Amniotic epithelial cell (primary cell): Measurements from ENCODE around the gene PCMTD2.

Source experiments
- DNase-seq: peaks from one replicate; pipeline ENCODE4 v3.0.0-alpha.2; 2010; ENCODE audit warnings: low read depth

PCMTD2 gene

DNA sequence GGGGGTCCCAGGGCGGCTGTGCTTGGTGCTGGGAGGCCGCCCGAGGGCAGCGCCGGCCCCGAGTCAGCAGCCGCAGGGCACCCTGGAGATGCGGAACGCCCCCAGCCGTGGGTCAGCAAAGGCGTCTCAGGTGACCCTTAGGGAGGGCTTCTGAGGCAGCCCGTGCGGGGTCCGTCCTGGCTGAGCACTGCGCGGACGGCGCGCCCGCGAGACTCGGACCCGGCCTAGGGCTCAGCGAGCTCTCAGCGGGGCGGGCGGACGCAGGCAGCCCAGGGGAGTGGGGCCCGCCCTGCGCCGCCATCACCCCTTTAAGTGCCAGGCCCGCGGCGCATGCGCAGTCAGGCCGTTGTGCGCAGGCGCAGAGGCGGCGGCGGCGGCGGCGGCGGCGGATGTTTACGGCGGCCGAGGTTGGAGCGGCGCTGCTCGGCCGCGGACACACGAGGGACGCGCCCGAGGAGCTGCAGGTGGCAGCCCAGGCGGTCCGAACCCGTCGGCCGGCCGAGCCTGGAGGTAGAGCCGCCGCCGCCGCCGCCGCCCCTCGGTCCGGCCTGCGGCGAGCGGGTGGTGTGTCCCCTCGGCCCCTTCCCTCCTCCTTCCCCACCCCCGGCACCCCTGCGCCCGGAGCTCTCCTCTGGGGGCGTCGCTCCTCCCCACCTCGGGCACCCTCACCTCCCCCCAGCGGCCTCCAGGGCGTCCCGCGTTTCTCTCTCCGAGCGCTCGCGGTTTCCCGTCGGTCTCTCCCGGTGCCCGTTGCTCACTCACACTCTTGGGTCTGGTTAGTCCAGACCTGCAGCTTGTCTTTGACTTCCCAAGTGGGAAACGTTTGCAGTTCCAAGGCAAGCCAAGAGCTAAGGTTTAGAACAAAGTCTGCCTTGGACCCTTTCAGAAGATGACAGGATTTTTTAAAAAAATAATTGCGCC lies at the start of gene PCMTD2:
Gene PCMTD2 (plus strand): TSS at position 388 of the 921 bp plus-strand sequence. CDS start 4,218 bp downstream, outside the sequence.
- peak; percentile 59 for DNase-seq

DNA sequence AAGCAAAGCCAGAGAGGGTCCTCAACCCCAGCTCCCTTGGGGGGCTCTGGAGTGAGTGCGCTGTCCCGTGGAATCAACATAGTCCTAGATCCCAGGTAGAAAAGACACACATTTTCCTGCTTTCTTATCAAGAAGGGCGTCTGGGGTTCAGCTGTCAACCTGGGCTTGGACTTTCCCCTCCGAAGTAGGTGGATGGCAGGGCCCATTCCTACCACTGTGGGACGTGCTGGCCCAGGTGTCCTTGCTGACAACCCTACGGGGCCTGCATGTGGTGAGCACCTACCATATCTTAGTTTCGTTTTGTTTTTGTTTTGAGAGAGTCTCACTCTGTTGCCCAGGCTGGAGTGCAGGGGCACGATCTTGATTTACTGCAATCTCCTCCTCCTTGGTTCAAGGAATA lies 48.9 kb upstream of the PCMTD2 start:
- no peak for DNase-seq

DNA sequence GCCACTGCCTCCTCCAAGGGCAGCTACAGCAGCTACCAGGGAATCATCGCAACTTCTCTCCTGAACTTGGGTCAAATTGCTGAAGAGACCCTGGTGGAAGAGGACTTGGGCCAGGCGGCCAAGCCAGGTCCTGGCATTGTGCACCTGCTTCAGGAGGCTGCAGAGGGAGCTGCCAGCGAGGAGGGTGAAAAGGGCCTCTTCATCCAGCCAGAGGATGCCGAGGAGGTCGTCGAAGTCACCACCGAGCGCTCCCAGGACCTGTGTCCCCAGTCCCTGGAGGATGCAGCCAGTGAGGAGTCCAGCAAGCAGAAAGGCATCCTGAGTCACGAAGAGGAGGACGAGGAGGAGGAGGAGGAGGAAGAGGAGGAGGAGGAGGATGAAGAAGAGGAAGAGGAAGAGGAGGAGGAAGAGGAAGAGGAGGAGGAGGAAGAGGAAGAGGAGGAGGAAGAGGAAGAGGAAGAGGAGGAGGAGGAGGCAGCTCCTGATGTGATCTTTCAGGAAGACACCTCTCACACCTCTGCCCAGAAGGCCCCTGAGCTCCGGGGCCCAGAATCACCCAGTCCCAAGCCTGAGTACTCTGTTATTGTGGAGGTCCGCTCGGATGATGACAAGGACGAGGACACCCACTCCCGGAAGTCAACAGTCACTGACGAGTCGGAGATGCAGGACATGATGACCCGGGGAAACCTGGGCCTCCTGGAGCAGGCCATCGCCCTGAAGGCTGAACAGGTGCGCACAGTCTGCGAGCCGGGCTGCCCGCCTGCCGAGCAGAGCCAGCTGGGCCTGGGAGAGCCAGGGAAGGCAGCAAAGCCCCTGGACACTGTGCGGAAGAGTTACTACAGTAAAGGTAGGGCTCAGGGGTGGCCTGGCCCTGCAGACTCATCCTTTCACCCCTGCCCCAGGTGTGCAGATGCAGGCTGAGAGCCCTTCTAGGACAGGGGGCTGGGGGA lies 47.6 kb upstream of the PCMTD2 start:
- no peak for DNase-seq

DNA sequence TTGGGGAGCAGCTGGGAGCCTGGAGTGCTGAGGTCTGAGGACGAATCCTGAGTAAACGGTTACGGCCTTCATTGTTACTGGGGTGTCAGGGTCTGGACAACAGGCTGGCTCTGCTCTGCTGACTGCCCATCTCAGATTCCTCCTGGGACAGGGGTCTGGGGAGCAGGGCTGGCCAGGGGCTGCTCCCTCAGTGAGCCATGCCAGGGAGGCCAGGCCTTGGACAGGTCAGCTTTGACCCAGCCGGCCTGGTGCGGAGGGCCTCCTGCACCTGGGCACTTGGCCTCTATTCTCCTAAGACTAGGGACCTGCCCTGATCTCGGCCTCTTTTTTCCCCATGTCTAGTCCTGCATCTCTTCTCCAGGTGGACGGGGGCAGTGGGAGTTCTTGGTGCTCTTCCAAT lies 46.4 kb upstream of the PCMTD2 start:
- no peak for DNase-seq

DNA sequence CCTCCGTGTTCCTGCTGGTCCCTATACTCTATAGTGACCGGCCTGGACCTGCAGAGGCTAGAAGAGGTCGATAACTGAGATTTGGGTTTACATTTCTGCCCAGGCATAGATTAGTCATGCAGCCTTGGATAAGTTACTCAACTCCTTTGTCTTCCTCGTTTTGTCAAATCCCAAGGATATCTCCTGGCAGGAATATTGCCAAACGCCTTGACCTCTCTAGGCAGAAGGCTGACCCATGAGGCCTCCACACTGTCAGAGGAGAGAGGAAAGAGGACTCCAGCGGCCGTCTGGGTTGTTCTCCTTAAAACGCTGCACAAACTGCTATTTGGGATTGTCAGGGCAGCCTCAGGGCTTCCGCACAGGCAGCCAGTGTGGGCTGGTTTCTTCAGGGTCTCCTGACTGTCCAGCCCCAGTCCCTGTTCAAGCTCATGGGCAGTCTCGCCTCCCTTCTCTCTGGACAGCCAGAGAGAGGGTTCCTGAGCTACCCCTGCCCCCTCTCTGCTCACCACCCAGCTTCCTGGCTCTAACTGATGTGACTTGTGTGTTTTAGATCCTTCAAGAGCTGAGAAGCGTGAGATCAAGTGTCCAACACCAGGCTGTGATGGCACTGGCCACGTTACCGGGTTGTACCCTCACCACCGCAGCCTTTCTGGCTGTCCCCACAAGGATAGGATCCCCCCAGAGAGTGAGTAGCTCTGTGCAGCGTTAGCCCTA lies 44.7 kb upstream of the PCMTD2 start:
- DNase-seq: peak; percentile 61

DNA sequence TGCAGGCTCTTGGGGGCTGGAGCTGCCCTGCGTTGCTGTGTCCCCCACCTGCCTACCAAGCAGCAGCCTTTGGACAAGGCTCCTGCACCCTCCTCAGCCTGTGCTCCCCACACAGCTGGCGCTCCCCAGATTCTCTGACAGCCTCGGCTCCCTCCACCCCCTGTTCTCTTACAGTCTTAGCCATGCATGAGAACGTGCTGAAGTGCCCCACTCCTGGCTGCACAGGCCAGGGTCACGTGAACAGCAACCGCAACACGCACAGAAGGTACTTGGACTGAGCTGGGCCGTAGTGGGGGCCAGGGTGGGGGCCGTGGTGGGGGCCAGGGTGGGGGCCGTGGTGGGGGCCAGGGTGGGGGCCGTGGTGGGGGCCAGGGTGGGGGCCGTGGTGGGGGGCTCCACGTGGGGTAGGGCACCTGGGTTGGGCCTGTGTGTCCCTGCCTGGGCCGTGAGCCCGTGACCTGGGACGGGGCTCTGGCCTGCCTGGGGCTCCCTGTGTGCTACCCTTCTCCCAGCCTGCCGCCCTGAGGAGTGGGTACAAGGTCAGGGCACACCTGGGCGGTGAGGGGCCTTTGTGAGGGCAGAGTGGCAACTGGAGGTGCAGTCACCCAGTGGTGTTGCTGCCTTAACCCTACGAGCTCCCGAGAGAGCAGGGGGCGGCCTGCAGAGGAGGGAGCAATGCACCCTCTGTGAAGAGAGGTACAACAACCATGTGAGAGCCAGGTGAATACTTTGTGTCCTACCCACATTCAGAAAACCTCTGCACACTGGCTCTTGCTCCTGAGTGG lies 43.5 kb upstream of the PCMTD2 start:
- peak; percentile 36 for DNase-seq

DNA sequence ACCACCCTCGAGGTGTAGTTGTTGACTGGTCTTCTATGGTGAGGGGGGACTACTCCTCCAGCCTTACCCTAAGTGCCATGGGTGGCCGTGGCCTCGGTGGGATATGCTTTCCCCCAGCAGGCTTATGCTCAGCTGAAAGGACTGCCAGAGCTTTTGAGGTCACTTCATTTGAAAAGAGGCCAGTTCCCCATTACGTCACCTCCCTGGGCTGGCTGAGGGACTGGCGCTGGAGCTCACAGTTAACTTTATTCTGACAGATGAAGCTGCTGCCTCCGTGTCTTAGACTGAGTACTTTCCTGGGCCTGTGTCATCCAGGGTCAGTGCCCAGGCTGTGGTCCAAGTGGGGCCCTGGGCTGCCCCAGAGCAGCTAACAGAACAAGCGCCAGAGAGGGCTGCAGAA lies 42.8 kb upstream of the PCMTD2 start:
- DNase-seq: peak; percentile 78

DNA sequence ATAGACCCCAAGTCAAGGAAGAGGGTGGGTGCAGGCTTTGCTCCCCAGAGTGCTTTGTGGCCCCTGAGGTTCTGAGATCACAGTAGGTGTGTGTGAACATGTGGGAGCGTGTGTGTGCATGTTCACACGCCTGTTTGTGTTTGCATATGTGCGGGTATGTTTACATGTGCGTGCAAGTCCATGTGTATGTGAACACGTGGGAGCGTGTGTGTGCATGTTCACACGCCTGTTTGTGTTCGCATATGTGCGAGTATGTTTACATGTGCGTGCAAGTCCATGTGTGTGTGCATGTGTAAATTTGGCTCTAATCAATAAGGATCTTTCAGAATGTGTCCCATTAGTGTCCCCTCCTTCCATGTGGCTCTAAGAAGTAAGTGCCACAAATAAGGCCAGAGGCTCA lies 41.4 kb upstream of the PCMTD2 start:
- DNase-seq: no peak

DNA sequence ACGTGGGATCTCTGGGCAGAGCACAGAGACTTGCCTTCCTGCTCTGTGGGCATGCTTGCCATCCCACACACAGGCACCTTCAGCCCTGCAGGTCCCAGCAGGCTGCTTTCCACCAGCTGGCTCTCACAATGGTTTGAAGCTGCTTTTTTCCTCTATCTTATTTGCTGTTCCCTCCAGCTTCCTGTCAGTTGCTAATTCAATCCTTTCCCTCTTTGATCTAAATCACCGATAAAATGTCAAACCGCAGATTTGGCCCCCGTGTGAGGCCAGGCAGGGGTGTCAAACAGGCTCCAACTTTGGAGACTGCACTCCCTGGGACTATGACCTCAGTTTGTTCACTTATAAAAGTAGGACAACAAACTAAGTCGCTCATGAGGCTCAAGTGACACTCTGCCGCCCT lies 40.6 kb upstream of the PCMTD2 start:
- no peak for DNase-seq

DNA sequence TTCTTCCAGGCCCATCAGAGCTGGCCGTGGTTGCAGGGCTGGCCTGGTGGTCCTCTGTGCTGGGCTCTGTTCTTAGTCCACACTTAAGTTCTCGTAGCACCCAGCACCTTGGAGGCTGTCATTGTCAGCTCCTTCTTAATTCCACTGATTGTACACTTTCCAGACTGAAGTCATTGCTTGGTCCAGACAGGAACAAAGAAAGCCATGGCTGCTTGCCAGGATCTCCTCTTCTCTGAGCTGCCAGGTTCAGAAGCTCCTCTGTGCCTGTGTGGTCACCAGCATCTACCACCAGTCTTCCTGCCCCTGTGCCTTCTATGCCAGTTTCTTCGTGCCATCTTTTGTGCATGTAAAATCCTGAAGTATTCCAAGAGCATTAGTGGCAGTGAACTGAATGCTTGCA lies 39.5 kb upstream of the PCMTD2 start:
- DNase-seq: no peak

DNA sequence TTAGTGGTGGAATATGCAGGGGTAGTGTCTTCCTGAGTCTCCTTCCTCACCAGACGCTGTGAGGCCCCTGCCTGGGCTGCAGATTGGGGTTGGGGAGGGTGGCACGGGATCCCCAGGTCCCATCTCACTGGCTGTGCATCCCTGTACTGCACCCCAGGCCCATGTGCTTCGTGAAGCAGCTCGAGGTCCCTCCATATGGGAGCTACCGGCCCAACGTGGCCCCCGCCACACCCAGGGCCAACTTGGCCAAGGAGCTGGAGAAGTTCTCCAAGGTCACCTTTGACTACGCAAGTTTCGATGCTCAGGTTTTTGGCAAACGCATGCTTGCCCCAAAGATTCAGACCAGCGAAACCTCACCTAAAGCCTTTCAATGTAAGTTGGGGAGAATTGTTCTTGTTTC lies 38.6 kb upstream of the PCMTD2 start:
- no peak for DNase-seq

DNA sequence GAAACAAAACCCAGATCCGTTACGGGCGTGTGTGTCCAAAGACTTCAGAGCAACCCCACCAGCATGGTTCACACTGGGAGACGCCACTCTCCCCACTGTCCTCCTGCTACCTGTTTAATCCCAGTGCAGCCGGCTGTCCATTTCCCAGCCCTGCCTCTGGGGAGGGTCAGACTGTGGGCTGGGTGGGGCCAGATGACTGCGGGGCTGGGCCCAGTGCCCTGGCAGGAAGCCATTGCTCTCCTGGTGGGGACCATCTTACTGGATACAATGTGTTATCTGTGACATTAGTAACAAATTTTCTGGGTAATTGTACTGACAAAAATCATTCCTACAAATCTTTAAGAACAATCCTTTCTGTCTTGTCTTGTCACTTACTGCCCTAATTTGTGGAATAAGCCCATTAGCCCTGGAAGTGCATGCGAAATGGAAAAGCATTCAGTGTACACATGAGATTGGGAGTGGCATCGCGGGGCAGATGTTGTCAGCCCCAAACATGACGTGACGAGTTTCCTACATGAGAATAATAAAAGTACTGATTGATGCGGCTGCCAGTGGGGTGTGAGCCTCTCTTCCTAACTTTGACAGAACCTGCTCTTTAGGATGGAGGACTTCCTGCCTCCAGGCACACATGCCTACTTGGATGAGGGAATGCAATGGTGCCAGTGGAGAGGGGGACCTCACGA lies 37.9 kb upstream of the PCMTD2 start:
- DNase-seq: no peak

DNA sequence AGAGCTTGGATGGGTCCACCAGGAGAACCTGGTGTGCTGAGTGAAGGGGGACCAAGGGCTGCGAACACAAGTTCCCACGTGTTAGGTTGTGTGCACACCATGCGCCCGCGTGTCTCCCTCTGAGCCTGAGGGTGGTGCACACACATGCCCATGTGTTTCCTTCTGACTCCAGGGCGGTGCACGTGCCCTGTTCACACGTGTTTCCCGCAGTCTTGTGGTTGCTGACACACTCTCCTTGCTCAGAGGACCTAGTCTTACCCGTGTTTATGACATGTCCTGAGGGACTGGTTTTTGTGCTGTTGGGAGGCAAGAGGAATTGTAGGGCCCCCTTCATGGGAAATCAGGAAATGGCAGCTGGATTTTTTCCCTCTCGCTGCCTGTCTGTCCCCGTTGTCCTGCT lies 36.3 kb upstream of the PCMTD2 start:
- no peak for DNase-seq

DNA sequence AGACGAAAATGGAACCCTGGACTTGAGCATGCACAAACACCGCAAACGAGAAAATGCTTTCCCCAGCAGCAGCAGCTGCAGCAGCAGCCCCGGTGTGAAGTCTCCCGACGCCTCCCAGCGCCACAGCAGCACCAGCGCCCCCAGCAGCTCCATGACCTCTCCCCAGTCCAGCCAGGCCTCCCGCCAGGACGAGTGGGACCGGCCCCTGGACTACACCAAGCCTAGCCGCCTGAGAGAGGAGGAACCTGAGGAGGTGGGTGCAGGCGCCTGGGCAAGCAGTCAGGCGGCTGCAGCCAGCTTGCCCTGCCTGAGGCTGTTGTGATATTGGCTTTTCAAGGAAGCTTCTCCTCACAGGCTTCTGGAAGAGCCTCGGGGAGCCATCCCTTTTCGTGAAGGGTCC lies 35.8 kb upstream of the PCMTD2 start:
- DNase-seq: no peak

DNA sequence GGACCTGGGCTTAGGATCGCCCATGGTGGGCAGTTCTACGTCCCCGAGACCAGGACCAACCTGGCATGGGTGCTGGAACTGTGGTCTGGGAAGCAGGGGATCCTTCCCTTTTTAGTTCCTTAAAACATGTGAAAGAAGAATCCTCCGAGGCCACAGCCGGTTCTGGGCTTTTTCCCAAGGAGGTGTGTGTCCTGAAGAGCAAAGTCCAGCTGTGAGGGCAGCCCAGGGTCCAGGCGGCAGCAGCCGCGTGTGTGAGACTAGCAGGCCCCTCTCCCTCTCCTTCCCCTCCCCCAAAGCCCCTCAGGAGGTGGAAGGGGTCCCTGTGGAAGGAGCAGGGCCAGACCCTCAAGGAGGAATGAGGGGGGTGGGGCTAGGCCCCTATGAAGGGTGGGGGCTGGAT lies 35.1 kb upstream of the PCMTD2 start:
- DNase-seq: no peak

DNA sequence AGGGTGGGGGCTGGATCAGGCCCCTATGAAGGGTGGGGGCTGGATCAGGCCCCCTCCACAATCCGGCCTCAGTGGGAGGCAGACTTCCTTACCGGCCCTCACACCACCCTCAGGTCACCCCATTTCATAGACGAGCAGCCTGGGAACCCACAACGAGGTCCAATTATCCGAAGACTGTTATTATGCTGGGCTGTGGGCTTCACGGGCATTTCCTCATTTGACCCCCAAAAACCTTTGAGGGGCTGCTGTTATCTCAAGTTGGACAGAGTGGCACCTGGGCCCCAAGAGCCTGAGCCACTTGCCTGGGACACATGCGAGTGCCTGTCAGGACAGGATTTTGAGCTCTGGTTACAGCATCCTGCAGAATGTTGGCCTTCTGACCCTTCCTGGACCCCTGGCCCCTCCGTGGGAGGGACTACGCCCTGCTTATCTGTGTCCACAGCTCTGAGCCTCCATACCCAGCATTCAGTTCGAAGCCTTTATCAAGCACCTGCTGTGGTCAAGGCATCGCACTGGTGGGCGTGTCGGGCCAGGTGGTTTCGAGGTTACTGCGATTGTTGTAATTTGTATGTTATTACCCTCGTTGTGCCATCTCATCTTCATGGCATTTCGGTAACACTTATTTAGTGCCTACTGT lies 34.5 kb upstream of the PCMTD2 start:
- DNase-seq: no peak

DNA sequence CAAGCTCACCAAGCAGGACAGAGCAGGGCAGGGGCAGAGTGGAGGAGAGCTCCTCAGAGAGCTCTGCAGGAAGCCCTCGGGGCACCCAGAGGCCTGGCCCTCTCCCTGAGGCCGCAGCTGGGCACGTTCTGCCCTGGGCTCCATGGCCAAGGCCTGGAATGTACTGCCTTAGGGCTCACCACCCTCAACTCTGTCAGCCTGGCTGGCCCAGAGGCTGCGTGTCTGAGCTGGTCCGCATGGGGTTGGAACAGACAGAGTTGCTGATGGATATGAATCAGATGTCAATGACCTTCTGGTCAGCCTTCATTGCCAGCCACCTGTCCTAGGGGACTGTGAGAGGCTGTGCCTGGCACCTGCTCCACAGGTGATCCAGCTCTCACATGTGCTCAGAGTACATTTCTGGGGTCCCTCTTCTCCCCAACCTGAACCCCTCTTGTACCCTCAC lies 33.2 kb upstream of the PCMTD2 start:
- no peak for DNase-seq

DNA sequence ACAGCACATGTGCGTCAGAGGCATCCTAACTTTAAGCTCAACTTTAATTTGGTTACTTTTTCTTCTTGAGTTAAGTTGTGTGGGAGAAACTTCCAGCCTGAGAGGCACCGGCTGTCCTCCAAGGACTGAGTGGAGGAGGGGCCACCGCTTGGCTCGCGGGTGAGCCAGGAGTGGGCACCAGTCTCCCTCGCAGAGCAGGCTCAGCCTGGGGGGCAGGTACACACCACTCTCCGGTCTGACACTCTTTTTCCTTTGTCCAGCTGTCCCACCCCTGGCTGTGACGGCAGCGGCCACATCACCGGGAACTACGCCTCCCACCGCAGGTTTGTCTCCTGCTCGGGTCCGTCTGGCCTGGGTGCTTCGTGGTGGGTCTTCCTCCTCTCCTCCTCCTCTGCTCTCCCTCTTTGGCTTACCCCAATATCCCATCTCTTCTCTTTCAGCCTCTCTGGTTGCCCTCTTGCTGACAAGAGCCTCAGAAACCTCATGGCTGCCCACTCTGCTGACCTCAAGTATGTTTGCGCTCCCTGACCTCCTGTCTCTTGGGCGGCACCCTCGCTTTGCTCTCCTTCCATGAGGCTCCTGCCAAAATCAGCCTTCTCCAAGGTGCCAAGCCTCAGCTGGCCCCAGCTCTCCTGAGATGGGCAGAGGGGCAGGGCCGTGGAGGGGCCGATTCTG lies 32.6 kb upstream of the PCMTD2 start:
- no peak for DNase-seq

DNA sequence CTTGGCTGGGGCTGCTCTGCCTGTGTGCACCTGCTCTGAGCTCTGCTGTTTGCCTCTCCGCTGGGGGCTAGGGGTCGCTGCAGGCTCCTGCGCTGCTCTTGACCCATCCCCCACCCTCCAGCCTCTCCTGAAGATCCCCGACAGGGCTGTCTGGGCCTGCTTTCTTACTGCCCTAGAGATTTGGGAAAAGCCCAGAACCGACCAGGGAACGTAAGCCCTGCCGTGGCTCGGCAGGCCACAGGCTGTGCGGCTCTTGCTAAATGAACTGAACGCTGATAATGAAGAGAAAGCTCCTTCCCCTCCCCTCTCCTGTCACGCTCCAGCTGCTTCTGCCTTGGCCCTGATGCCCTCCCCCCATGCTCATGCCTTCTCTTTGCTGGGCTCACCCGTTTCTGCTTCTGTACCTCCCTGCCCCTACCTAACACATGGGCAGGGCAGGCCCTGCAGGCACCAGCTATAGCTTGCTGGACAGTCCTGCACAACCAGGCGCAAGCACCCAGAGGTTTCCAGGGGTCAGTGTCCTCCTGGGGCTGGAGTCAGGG lies 32.0 kb upstream of the PCMTD2 start:
- DNase-seq: peak; percentile 49
